ENCODE measurements around the gene ACAD11.

DNA sequence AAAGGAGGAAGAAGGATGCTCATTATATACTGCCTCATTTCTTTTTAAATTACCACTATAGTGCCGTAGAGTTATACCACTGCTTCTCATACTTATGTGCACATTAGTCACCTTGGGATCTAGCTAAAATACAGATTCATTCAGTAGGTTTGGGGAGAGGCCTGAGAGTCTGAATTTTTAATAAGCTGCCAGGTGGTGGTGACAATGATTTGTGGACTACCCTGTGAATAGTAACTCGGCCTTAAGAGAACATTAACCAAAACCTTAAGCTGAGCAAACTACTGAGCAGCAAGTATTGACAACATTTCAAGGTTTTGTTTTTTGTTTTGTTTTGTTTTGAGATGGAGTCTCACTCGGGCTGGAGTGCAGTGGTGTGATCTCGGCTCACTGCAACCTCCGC, 20.3 kb upstream of the ACAD11 start:
- TF ChIP-seq EZH2phosphoT487 (IDR thresholded peaks at IDR 0.05; ENCODE audit: insufficient read depth, low read depth) (no peak), EZH2 (IDR thresholded peaks at IDR 0.05; ENCODE audit: insufficient read depth, poor library complexity, severe bottlenecking) (no peak)
